Astrocyte (in vitro differentiated cells and primary cell): ENCODE data around the gene UNC5C.

Experiments used
- EZH2 ChIP-seq: IDR thresholded peaks from 2 replicates; pipeline ENCODE4 v1.6.1; 2012; ENCODE audit warnings: mild to moderate bottlenecking, low read length, inconsistent platforms; ENCODE audit not compliant: insufficient read depth
- TF ChIP-seq, protein P1 (sequence below): IDR thresholded peaks from 2 replicates; pipeline ENCODE4 v1.5.1; 2011; ENCODE audit warnings: low read depth, mild to moderate bottlenecking, inconsistent platforms, low read length, moderate library complexity; ENCODE audit not compliant: insufficient read depth

DNA sequence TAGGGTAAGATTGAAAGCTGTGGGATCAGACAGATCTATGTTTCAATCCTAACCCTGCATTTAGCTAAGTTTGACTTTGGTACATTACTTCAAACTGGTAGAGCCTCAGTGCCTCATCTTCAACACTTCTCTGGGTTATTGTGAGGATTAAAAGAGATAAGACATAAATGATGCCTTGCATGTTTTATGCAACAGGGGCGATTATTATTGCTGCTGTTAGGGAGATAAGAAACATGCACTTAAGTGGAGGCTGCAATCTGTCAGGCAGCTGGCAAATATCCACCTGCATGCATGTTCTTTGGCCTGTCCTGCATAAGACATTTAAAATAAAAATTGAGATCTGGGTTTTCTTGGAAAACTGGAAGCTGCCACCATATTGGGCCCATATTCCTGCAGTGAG, 24.6 kb downstream of the UNC5C start:
- TF ChIP-seq EZH2: no peak
- TF ChIP-seq, protein P1, sequence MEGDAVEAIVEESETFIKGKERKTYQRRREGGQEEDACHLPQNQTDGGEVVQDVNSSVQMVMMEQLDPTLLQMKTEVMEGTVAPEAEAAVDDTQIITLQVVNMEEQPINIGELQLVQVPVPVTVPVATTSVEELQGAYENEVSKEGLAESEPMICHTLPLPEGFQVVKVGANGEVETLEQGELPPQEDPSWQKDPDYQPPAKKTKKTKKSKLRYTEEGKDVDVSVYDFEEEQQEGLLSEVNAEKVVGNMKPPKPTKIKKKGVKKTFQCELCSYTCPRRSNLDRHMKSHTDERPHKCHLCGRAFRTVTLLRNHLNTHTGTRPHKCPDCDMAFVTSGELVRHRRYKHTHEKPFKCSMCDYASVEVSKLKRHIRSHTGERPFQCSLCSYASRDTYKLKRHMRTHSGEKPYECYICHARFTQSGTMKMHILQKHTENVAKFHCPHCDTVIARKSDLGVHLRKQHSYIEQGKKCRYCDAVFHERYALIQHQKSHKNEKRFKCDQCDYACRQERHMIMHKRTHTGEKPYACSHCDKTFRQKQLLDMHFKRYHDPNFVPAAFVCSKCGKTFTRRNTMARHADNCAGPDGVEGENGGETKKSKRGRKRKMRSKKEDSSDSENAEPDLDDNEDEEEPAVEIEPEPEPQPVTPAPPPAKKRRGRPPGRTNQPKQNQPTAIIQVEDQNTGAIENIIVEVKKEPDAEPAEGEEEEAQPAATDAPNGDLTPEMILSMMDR: no peak
